ENCODE results near the gene DOC2A. TPM values are rescaled to one million over a fixed set of nuclear protein-coding genes. Genes with fewer than 3 reads are reported as not detected.

Gene DOC2A
- total RNA-seq, 1 experiment from 2014 or later, result 3.2 TPM

GRCh38 chr16:29990034-29990433, 20.8 kb downstream of the DOC2A start:
- intact Hi-C loops (cut with micrococcal nuclease; ENCODE audit: unreplicated experiment), result no loop called here
- Histone ChIP-seq H3K4me3 (ENCODE audit: low read depth, low read length, poor library complexity, severe bottlenecking) (no peak overlapping the region), H3K27ac (ENCODE audit: low read depth, low read length, poor library complexity, severe bottlenecking) (no peak overlapping the region), H3K36me3 (ENCODE audit: insufficient read depth, low read length, poor library complexity, severe bottlenecking) (peaks cover 63% of the 10 kb centered on the region), H3K4me1 (ENCODE audit: insufficient read depth, low read length, poor library complexity, severe bottlenecking) (peaks cover 8% of the 10 kb centered on the region), H3K9me3 (ENCODE audit: low read depth, low read length, poor library complexity, severe bottlenecking) (no peaks in the 10 kb centered on the region), H3K27me3 (replicated peaks; ENCODE audit: insufficient read depth, low read depth, low read length, poor library complexity) (no peaks in the 10 kb centered on the region)
- POLR2A ChIA-PET (ENCODE audit: low non-redundant PET), result no interaction called here
- TF ChIP-seq CTCF (conservative IDR thresholded peaks at IDR 0.05; ENCODE audit: low read depth, low read length), result no peak
- TF ChIP-seq EZH2 (IDR thresholded peaks at IDR 0.05; ENCODE audit: borderline replicate concordance, low read depth, low read length, poor library complexity, severe bottlenecking), result no peak
- BruUV-seq (replicated peaks), result no TSS peak
- no peak for DNase-seq (ENCODE audit: low spot score)
- CTCF ChIA-PET, result no interaction called here

GRCh38 chr16:29989111-29989858, 21.5 kb downstream of the DOC2A start:
- ChIA-PET CTCF (no interaction called here), POLR2A (ENCODE audit: low non-redundant PET) (interaction anchor here (0.5 kb wide), 1 partner anchor 165 kb away, joined by 5 read pairs; no protein-coding TSS in a partner anchor)
- Histone ChIP-seq H3K9me3 (ENCODE audit: low read depth, low read length, poor library complexity, severe bottlenecking) (no peaks in the 10 kb centered on the region), H3K4me1 (ENCODE audit: insufficient read depth, low read length, poor library complexity, severe bottlenecking) (peaks cover under 1% of the 10 kb centered on the region), H3K27ac (ENCODE audit: low read depth, low read length, poor library complexity, severe bottlenecking) (no peak overlapping the region), H3K36me3 (ENCODE audit: insufficient read depth, low read length, poor library complexity, severe bottlenecking) (peaks cover 71% of the 10 kb centered on the region), H3K27me3 (replicated peaks; ENCODE audit: insufficient read depth, low read depth, low read length, poor library complexity) (no peaks in the 10 kb centered on the region), H3K4me3 (ENCODE audit: low read depth, low read length, poor library complexity, severe bottlenecking) (no peak overlapping the region)
- DNase-seq (ENCODE audit: low spot score), result no peak
- no TSS peak for BruUV-seq (replicated peaks)
- TF ChIP-seq CTCF (conservative IDR thresholded peaks at IDR 0.05; ENCODE audit: low read depth, low read length), result no peak
- no peak for TF ChIP-seq EZH2 (IDR thresholded peaks at IDR 0.05; ENCODE audit: borderline replicate concordance, low read depth, low read length, poor library complexity, severe bottlenecking)
- intact Hi-C loops (cut with micrococcal nuclease; ENCODE audit: unreplicated experiment), result no loop called here

- no peaks in the 10 kb centered on the region for H3K27me3 ChIP-seq (replicated peaks; ENCODE audit: insufficient read depth, low read depth, low read length, poor library complexity)
- no peak for TF ChIP-seq CTCF (conservative IDR thresholded peaks at IDR 0.05; ENCODE audit: low read depth, low read length)
- no peak for TF ChIP-seq EZH2 (IDR thresholded peaks at IDR 0.05; ENCODE audit: borderline replicate concordance, low read depth, low read length, poor library complexity, severe bottlenecking)
- H3K4me3 ChIP-seq (ENCODE audit: low read depth, low read length, poor library complexity, severe bottlenecking), result no peak overlapping the region
- ChIA-PET POLR2A (ENCODE audit: low non-redundant PET) (interaction anchor here (0.5 kb wide), 1 partner anchor 164 kb away, joined by 5 read pairs; no protein-coding TSS in a partner anchor), CTCF (no interaction called here)
- no TSS peak for BruUV-seq (replicated peaks)
- intact Hi-C loops (cut with micrococcal nuclease; ENCODE audit: unreplicated experiment), result no loop called here
- DNase-seq (ENCODE audit: low spot score), result no peak
- no peaks in the 10 kb centered on the region for H3K9me3 ChIP-seq (ENCODE audit: low read depth, low read length, poor library complexity, severe bottlenecking)
- no peak overlapping the region for H3K27ac ChIP-seq (ENCODE audit: low read depth, low read length, poor library complexity, severe bottlenecking)
- H3K36me3 ChIP-seq (ENCODE audit: insufficient read depth, low read length, poor library complexity, severe bottlenecking), result peaks cover 79% of the 10 kb centered on the region
- H3K4me1 ChIP-seq (ENCODE audit: insufficient read depth, low read length, poor library complexity, severe bottlenecking), result no peaks in the 10 kb centered on the region
These were observed 22.3 kb downstream of the DOC2A start for GRCh38 chr16:29988346-29989075.

All from A673 (cell line).